ENCODE results near the gene CSHL1. TPM values are rescaled to one million over a fixed set of nuclear protein-coding genes. Genes with fewer than 3 reads are reported as not detected.

Gene CSHL1
- total and polyA plus RNA-seq, 2 donors (not counting 1 experiment from before 2014, with no cell fraction given), result not detected

DNA sequence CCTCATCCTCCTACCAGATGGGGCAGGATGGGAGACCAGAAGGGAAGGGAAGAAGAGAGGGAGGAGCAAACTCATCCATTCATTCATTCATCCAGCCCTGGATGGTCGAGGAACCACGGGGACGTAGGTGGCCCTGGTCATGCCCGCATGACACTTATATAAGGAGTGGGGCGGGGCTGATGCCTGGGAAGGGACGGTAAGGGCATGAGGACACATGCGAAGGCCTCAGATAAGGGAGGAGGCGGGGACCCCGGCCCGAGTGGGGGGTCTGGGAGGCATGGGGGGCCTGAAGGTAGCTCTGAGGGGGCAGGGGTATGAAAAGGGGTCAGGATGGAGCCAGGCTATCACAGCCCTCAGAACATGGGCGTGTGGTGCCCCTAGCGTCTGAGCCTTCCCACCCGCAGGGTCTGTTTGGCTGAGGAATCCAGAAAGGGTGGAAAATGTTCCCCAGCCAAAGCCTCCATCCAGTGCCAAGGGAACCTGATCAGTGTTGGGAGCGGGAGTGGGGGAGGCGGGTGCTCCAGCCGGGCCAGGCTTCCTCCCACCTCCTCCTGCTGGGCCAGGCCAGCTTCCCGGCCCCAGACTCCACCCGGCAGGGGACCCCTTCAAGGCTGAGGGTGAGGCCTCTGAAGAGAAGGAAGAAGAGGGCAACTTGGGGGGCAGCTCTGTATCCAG, 38.7 kb upstream of the CSHL1 start:
- 91% methylated on average over 13 of the region's 18 CpGs for WGBS (ENCODE audit: insufficient coverage)
- Mint-ChIP-seq H3K9me3 (ENCODE audit: insufficient read depth) (no peaks in the 10 kb centered on the region), H3K4me1 (peaks cover 48% of the 10 kb centered on the region), H3K27me3 (no peaks in the 10 kb centered on the region), H3K27ac (peak overlapping the region; percentile 46), H3K4me3 (no peak overlapping the region)
- H3K9me3 ChIP-seq (ENCODE audit: control extremely low read depth in 1 of 3, control insufficient read depth in 2 of 3, insufficient read depth in 1 of 3, low read length in 2 of 3), result no peaks in the 10 kb centered on the region
- no peaks in the 10 kb centered on the region for H4K20me1 ChIP-seq (ENCODE audit: control insufficient read depth, insufficient read depth, low read length, poor library complexity, severe bottlenecking)
- no peak overlapping the region for H2AFZ ChIP-seq (ENCODE audit: insufficient read depth, low read depth, low read length, poor library complexity, severe bottlenecking)
- intact Hi-C loops (cut with micrococcal nuclease), result loop anchor here (5.0 kb wide), 1 partner anchor 183 kb away; the partner anchor contains the start of gene ERN1
- H3K4me2 ChIP-seq (replicated peaks; ENCODE audit: low read depth, low read length, poor library complexity, severe bottlenecking), result no peak overlapping the region
- no peak for TF ChIP-seq EZH2 (IDR thresholded peaks at IDR 0.05; ENCODE audit: borderline replicate concordance, insufficient read depth, low read depth, low read length, poor library complexity, severe bottlenecking)
- TF ChIP-seq, protein P1, sequence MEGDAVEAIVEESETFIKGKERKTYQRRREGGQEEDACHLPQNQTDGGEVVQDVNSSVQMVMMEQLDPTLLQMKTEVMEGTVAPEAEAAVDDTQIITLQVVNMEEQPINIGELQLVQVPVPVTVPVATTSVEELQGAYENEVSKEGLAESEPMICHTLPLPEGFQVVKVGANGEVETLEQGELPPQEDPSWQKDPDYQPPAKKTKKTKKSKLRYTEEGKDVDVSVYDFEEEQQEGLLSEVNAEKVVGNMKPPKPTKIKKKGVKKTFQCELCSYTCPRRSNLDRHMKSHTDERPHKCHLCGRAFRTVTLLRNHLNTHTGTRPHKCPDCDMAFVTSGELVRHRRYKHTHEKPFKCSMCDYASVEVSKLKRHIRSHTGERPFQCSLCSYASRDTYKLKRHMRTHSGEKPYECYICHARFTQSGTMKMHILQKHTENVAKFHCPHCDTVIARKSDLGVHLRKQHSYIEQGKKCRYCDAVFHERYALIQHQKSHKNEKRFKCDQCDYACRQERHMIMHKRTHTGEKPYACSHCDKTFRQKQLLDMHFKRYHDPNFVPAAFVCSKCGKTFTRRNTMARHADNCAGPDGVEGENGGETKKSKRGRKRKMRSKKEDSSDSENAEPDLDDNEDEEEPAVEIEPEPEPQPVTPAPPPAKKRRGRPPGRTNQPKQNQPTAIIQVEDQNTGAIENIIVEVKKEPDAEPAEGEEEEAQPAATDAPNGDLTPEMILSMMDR (IDR thresholded peaks at IDR 0.05), result no peak
- ChIA-PET CTCF (interaction anchor here (0.9 to 14.6 kb wide), 18 partner anchors 17 to 184 kb away, joined by 3 to 504 read pairs (median 10); partner anchors contain the start of genes CD79B, CSHL1, ERN1 and GH1), POLR2A (interaction anchor here (0.9 to 3.0 kb wide), 6 partner anchors 18 to 71 kb away, joined by 3 to 21 read pairs (median 6); partner anchors contain the start of genes CD79B, GH1 and ICAM2)
- H3K36me3 ChIP-seq (replicated peaks in 1 of 2; ENCODE audit: control extremely low read depth in 1 of 2, control insufficient read depth in 1 of 2, extremely low read depth in 1 of 2, insufficient read depth in 2 of 2, low read length in 1 of 2), result no peaks in the 10 kb centered on the region
- H3K27ac ChIP-seq (ENCODE audit: low read length in 2 of 2), result no peak overlapping the region
- peaks cover 26% of the 10 kb centered on the region for H3K79me2 ChIP-seq (ENCODE audit: control insufficient read depth, insufficient read depth, low read length)
- H3K4me3 ChIP-seq (ENCODE audit: control extremely low read depth in 1 of 5, extremely low read depth in 1 of 5, insufficient read depth in 1 of 5, low read depth in 2 of 5, low read length in 4 of 5), result no peak overlapping the region
- no peak overlapping the region for H3K9ac ChIP-seq (ENCODE audit: low read length)
- peaks cover 58 to 94% of the 10 kb centered on the region in 2 donors for H3K4me1 ChIP-seq (ENCODE audit: control insufficient read depth in 2 of 2, insufficient read depth in 2 of 2, low read length in 2 of 2)
- no peak for ATAC-seq (ENCODE audit: low read depth)
- no peak for DNase-seq
- no peaks in the 10 kb centered on the region for H3K27me3 ChIP-seq (replicated peaks in 1 of 4; ENCODE audit: control extremely low read depth in 1 of 4, control insufficient read depth in 3 of 4, insufficient read depth in 4 of 4, low read length in 3 of 4)

- intact Hi-C loops (cut with micrococcal nuclease), result no loop called here
- ATAC-seq (ENCODE audit: low read depth) (no peak), DNase-seq (no peak)
- Histone ChIP-seq H3K4me1 (ENCODE audit: control insufficient read depth in 2 of 2, insufficient read depth in 2 of 2, low read length in 2 of 2) (peaks cover 47 to 88% of the 10 kb centered on the region in 2 donors), H3K4me3 (ENCODE audit: control extremely low read depth in 1 of 5, extremely low read depth in 1 of 5, insufficient read depth in 1 of 5, low read depth in 2 of 5, low read length in 4 of 5) (no peak overlapping the region), H3K27ac (ENCODE audit: low read length in 2 of 2) (no peak overlapping the region), H3K4me2 (replicated peaks; ENCODE audit: low read depth, low read length, poor library complexity, severe bottlenecking) (no peak overlapping the region), H3K79me2 (ENCODE audit: control insufficient read depth, insufficient read depth, low read length) (peaks cover 26% of the 10 kb centered on the region), H3K36me3 (replicated peaks in 1 of 2; ENCODE audit: control extremely low read depth in 1 of 2, control insufficient read depth in 1 of 2, extremely low read depth in 1 of 2, insufficient read depth in 2 of 2, low read length in 1 of 2) (no peaks in the 10 kb centered on the region), H2AFZ (ENCODE audit: insufficient read depth, low read depth, low read length, poor library complexity, severe bottlenecking) (no peak overlapping the region), H3K27me3 (replicated peaks in 1 of 4; ENCODE audit: control extremely low read depth in 1 of 4, control insufficient read depth in 3 of 4, insufficient read depth in 4 of 4, low read length in 3 of 4) (no peaks in the 10 kb centered on the region), H3K9me3 (ENCODE audit: control extremely low read depth in 1 of 3, control insufficient read depth in 2 of 3, insufficient read depth in 1 of 3, low read length in 2 of 3) (no peaks in the 10 kb centered on the region), H3K9ac (ENCODE audit: low read length) (no peak overlapping the region), H4K20me1 (ENCODE audit: control insufficient read depth, insufficient read depth, low read length, poor library complexity, severe bottlenecking) (no peaks in the 10 kb centered on the region)
- CTCF ChIA-PET, result interaction anchor here (0.7 to 14.6 kb wide), 8 partner anchors 19 to 184 kb away, joined by 3 to 504 read pairs (median 37); partner anchors contain the start of genes CD79B, CSHL1, GH1 and ICAM2
- Mint-ChIP-seq H3K4me3 (no peak overlapping the region), H3K27ac (peak overlapping the region; percentile 37), H3K4me1 (peaks cover 44% of the 10 kb centered on the region), H3K27me3 (no peaks in the 10 kb centered on the region), H3K9me3 (ENCODE audit: insufficient read depth) (no peaks in the 10 kb centered on the region)
- TF ChIP-seq, protein P1 (IDR thresholded peaks at IDR 0.05), result no peak
- TF ChIP-seq EZH2 (IDR thresholded peaks at IDR 0.05; ENCODE audit: borderline replicate concordance, insufficient read depth, low read depth, low read length, poor library complexity, severe bottlenecking), result no peak
- POLR2A ChIA-PET, result interaction anchor here (0.8 to 3.0 kb wide), 3 partner anchors 17 to 30 kb away, joined by 5 to 21 read pairs (median 5); partner anchors contain the start of gene GH1
- WGBS (ENCODE audit: insufficient coverage), result 90% methylated on average over 9 of the region's 9 CpGs
Measured at GRCh38 chr17:63948521-63948920, 37.5 kb upstream of the CSHL1 start.
